Left cardiac atrium (tissue), 4 donors: ENCODE results near the gene FGFBP2. TPM values are rescaled to one million over a fixed set of nuclear protein-coding genes. Genes with fewer than 3 reads are reported as not detected.

Experiments used
- ATAC-seq, 2 donors: fragments of 200-7000 bp; cut with Tn5 transposase; one replicate each; pipeline ENCODE4 v1.9.1; 2020; ENCODE audit warnings: mild to moderate bottlenecking in 2 of 2, moderate library complexity in 2 of 2
- DNase-seq: peaks from one replicate; pipeline ENCODE4 v3.0.0-alpha.2; 2020
- intact Hi-C, 2 donors: fragments of 100-400 bp; cut with DNase I; formaldehyde crosslinking; loops; one replicate each; pipeline versions ENCODE4 v1.14.1 to v1.15.1; 2022 to 2023
- long read RNA-seq: library from polyadenylated mRNA; unstranded; transcript quantifications from one replicate; pipeline ENCODE4 v2.0.0, GENCODE V29; 2021
- total RNA-seq, 2 donors: library from RNA; stranded (reverse); fragmentation: NEBNext Ultra II Directional; extraction: Animal tissue kit (Norgen Biotek cat#: 25700); gene quantifications; one replicate each; pipeline ENCODE4 v1.2.1, GENCODE V29; 2021
- donor health status: DM: no; HTN: yes; CAD: no.
- donor health status: DM: no; HTN: yes; CAD: no; lungs with severe emphysema.
- donor health status: DM: yes; HTN: yes; CAD: no.
- donor health status: Dilated cardiomyopathy.

The FGFBP2 gene
- total RNA-seq: 10 to 100 TPM in 1 of 2 donors, 1 to 10 TPM in 1; 4.4 to 18.5 TPM
- long read RNA-seq, transcript FGFBP2-201 (2 exons, 1,168 nt): major isoform, 12 of 12 reads
- long read RNA-seq, partial matches to known transcripts: 0 of 12 reads
- long read RNA-seq, other reads (novel, unspliced or antisense): 0 of 12 reads

GRCh38 chr4:15963001-15963451, at the start of gene FGFBP2:
TSS of gene FGFBP2 (minus strand) at chr4:15963175. CDS start at chr4:15963129, 46 bp downstream.
- ATAC-seq: peak; percentile 79 to 93
- intact Hi-C loops: loop anchor here in 1 of 2 donors (5.0 kb wide), 1 partner anchor 39 kb away; no protein-coding TSS in a partner anchor
- DNase-seq: peak; percentile 29

GRCh38 chr4:16011173-16011572, 48.2 kb upstream of the FGFBP2 start:
- DNase-seq (no peak), ATAC-seq (no peak)
- intact Hi-C loops: no loop called here

GRCh38 chr4:16009153-16009552, 46.2 kb upstream of the FGFBP2 start:
- ATAC-seq (no peak), DNase-seq (no peak)
- intact Hi-C loops: loop anchor here in 1 of 2 donors (10.0 kb wide), 2 partner anchors 124 to 204 kb away; no protein-coding TSS in a partner anchor

- ATAC-seq (no peak), DNase-seq (no peak)
- intact Hi-C loops: loop anchor here in 1 of 2 donors (10.0 kb wide), 2 partner anchors 123 to 203 kb away; no protein-coding TSS in a partner anchor
Measured at GRCh38 chr4:16007471-16008095, 44.6 kb upstream of the FGFBP2 start.

- intact Hi-C loops: loop anchor here in 1 of 2 donors (10.0 kb wide), 2 partner anchors 122 to 202 kb away; no protein-coding TSS in a partner anchor
- no peak for ATAC-seq
Measured at GRCh38 chr4:16006771-16007446, 43.9 kb upstream of the FGFBP2 start.

GRCh38 chr4:16005676-16006075, 42.7 kb upstream of the FGFBP2 start:
- DNase-seq: no peak

More at GRCh38 chr4:16006771-16007446, 43.9 kb upstream of the FGFBP2 start:
- no peak for DNase-seq

GRCh38 chr4:16001484-16001858, 38.5 kb upstream of the FGFBP2 start:
- DNase-seq: peak; percentile 58
- intact Hi-C loops: loop anchor here (2.0 to 10.0 kb wide), 4 partner anchors 39 to 197 kb away; partner anchors contain the start of gene FGFBP2 (in 1 of the 2)
- ATAC-seq: peak; percentile 91 to 93

More at GRCh38 chr4:16005676-16006075, 42.7 kb upstream of the FGFBP2 start:
- intact Hi-C loops: loop anchor here in 1 of 2 donors (10.0 kb wide), 2 partner anchors 121 to 201 kb away; no protein-coding TSS in a partner anchor
- ATAC-seq: no peak

GRCh38 chr4:16000708-16001483, 37.9 kb upstream of the FGFBP2 start:
- DNase-seq: no peak
- intact Hi-C loops: loop anchor here (2.0 to 10.0 kb wide), 4 partner anchors 39 to 196 kb away; partner anchors contain the start of gene FGFBP2 (in 1 of the 2)
- ATAC-seq: peak in 1 of 2 donors; percentile 13

GRCh38 chr4:15996773-15997172, 33.8 kb upstream of the FGFBP2 start:
- intact Hi-C loops: no loop called here
- DNase-seq (no peak), ATAC-seq (peak in 1 of 2 donors; percentile 47)

- no peak for DNase-seq
- ATAC-seq: no peak
- intact Hi-C loops: no loop called here
Measured at GRCh38 chr4:15995826-15996225, 32.9 kb upstream of the FGFBP2 start.

- intact Hi-C loops: no loop called here
- no peak for DNase-seq
- no peak for ATAC-seq
Measured at GRCh38 chr4:15992167-15992485, 29.2 kb upstream of the FGFBP2 start.

- DNase-seq: no peak
- intact Hi-C loops: no loop called here
- ATAC-seq: peak in 1 of 2 donors; percentile 30
Measured at GRCh38 chr4:15990570-15991285, 27.8 kb upstream of the FGFBP2 start.

- ATAC-seq (peak; percentile 70 to 87), DNase-seq (no peak)
- intact Hi-C loops: no loop called here
Measured at GRCh38 chr4:15989424-15989823, 26.4 kb upstream of the FGFBP2 start.

GRCh38 chr4:15988222-15988621, 25.2 kb upstream of the FGFBP2 start:
- ATAC-seq: no peak
- intact Hi-C loops: no loop called here
- no peak for DNase-seq

- no peak for DNase-seq
- no peak for ATAC-seq
- intact Hi-C loops: no loop called here
Measured at GRCh38 chr4:15986907-15987306, 23.9 kb upstream of the FGFBP2 start.

- ATAC-seq: no peak
- DNase-seq: no peak
- intact Hi-C loops: no loop called here
Measured at GRCh38 chr4:15983610-15984009, 20.6 kb upstream of the FGFBP2 start.

GRCh38 chr4:15982842-15983524, 20.0 kb upstream of the FGFBP2 start:
- intact Hi-C loops: no loop called here
- ATAC-seq (no peak), DNase-seq (no peak)
